HFFc6 (cell line): Measurements from ENCODE around the gene EHHADH. TPM values are rescaled to one million over a fixed set of nuclear protein-coding genes. Genes with fewer than 3 reads are reported as not detected.

Experiments used
- DNase-seq: peaks from one replicate; pipeline ENCODE4 v3.0.0-alpha.2; 2018
- H3K27ac Mint-ChIP-seq: 2 replicates; pipeline ENCODE4 v1.8.0; 2020; ENCODE audit warnings: mild to moderate bottlenecking, mixed read lengths
- H3K27me3 Mint-ChIP-seq: 2 replicates; pipeline ENCODE4 v1.8.0; 2021; ENCODE audit warnings: mild to moderate bottlenecking, moderate library complexity, mixed read lengths; ENCODE audit not compliant: insufficient read depth
- H3K36me3 Mint-ChIP-seq: 2 replicates; pipeline ENCODE4 v1.8.0; 2021; ENCODE audit warnings: low read depth, mixed read lengths
- H3K4me1 Mint-ChIP-seq: 2 replicates; pipeline ENCODE4 v1.8.0; 2020; ENCODE audit warnings: low read depth, mixed read lengths
- H3K4me3 Mint-ChIP-seq: 2 replicates; pipeline ENCODE4 v1.8.0; 2020; ENCODE audit warnings: mild to moderate bottlenecking, moderate library complexity, mixed read lengths
- H3K9me3 Mint-ChIP-seq: 2 replicates; pipeline ENCODE4 v1.8.0; 2020; ENCODE audit warnings: mild to moderate bottlenecking, mixed read lengths
- total RNA-seq, 6 experiments: library from RNA; stranded (reverse); fragmentation: NEBNext Ultra II Directional; extraction: Animal tissue kit (Norgen Biotek cat#: 25700); gene quantifications; 2 replicates in 1 of 6; 3 replicates in 5 of 6; pipeline ENCODE4 v1.2.3, GENCODE V29; 2021
- TF ChIP-seq, protein P1 (sequence below): fragments of 200-600 bp; sonication (generic); IDR thresholded peaks from 2 replicates; pipeline ENCODE4 v1.5.0; 2021; ENCODE audit warnings: antibody characterized with exemption, mild to moderate bottlenecking

EHHADH gene
- total RNA-seq, 6 experiments from 2014 or later: 4.2 to 7.4 (median 6.4) TPM

DNA sequence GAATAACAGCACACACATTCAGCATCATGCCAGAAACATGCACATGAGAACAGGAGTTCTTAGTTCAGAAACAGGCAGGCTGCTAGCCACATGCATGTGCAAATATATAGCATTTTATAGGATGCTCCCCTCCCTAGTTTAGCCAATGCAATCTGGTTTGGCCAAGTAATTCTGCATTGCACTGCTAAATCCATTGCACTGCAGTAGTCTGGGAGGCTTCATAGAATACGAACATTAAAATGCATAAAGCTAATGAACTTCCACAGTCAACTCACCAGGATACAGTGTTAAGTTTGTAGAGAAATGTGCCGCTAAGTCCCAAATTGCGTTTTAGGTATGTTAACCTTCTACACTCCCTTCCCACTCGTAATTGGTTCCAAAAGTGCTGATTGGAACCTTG, 41.8 kb downstream of the EHHADH start:
- Mint-ChIP-seq H3K27me3 (peaks cover 1% of the 10 kb centered on the region), H3K4me1 (peaks cover 36% of the 10 kb centered on the region), H3K9me3 (no peaks in the 10 kb centered on the region), H3K4me3 (no peak overlapping the region), H3K27ac (no peak overlapping the region), H3K36me3 (no peaks in the 10 kb centered on the region)
- TF ChIP-seq, protein P1, sequence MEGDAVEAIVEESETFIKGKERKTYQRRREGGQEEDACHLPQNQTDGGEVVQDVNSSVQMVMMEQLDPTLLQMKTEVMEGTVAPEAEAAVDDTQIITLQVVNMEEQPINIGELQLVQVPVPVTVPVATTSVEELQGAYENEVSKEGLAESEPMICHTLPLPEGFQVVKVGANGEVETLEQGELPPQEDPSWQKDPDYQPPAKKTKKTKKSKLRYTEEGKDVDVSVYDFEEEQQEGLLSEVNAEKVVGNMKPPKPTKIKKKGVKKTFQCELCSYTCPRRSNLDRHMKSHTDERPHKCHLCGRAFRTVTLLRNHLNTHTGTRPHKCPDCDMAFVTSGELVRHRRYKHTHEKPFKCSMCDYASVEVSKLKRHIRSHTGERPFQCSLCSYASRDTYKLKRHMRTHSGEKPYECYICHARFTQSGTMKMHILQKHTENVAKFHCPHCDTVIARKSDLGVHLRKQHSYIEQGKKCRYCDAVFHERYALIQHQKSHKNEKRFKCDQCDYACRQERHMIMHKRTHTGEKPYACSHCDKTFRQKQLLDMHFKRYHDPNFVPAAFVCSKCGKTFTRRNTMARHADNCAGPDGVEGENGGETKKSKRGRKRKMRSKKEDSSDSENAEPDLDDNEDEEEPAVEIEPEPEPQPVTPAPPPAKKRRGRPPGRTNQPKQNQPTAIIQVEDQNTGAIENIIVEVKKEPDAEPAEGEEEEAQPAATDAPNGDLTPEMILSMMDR: no peak
- DNase-seq: no peak

DNA sequence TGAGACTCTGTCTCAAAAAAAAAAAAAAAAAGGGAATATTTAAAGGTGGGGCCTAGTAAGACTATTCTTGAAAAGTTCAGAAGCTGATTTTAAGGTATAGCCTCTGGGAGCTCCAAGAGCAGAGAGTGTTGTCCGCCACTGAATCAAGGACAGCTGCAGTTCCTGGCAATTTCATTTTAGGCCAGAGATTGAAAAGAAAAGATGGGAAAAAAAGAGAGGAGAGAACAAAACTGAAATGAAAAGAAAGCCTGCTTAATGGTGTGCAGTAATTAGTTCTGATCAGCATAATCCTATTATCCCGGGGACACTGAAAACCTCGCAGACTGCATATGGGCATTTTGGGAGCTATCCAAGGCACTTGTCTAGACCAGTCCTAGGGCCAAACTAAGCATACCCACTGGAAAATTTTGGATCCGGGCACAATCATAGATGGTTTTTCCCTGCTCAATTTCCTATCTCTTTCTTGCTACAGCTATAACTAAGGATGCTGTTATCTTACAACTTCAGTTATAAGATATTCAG, 43.2 kb downstream of the EHHADH start:
- Mint-ChIP-seq H3K4me3 (no peak overlapping the region), H3K27ac (no peak overlapping the region), H3K27me3 (peaks cover 1% of the 10 kb centered on the region), H3K9me3 (no peaks in the 10 kb centered on the region), H3K4me1 (peaks cover 31% of the 10 kb centered on the region), H3K36me3 (no peaks in the 10 kb centered on the region)
- DNase-seq: no peak
- TF ChIP-seq, protein P1: no peak

DNA sequence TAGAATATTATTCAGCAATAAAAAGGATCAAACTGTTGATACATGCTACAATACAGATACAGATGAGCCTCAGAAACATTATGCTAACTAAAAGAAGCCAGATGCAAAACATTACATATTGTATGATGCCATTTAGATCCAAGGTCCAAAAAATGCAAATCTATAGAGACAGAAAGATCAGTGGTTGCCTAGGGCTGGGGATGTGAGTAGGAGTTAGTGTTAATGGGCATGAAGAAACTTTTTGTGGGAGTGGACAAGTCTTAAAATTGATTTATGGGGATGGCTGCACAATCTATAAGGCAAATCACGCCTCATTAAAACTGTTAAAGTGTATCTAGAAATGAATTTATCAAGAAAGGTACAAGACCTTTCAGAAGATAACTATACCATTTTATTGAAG, 45.0 kb downstream of the EHHADH start:
- Mint-ChIP-seq H3K27ac (no peak overlapping the region), H3K4me3 (no peak overlapping the region), H3K27me3 (peaks cover 1% of the 10 kb centered on the region), H3K4me1 (peaks cover 33% of the 10 kb centered on the region), H3K9me3 (no peaks in the 10 kb centered on the region), H3K36me3 (no peaks in the 10 kb centered on the region)
- TF ChIP-seq, protein P1: no peak
- no peak for DNase-seq

DNA sequence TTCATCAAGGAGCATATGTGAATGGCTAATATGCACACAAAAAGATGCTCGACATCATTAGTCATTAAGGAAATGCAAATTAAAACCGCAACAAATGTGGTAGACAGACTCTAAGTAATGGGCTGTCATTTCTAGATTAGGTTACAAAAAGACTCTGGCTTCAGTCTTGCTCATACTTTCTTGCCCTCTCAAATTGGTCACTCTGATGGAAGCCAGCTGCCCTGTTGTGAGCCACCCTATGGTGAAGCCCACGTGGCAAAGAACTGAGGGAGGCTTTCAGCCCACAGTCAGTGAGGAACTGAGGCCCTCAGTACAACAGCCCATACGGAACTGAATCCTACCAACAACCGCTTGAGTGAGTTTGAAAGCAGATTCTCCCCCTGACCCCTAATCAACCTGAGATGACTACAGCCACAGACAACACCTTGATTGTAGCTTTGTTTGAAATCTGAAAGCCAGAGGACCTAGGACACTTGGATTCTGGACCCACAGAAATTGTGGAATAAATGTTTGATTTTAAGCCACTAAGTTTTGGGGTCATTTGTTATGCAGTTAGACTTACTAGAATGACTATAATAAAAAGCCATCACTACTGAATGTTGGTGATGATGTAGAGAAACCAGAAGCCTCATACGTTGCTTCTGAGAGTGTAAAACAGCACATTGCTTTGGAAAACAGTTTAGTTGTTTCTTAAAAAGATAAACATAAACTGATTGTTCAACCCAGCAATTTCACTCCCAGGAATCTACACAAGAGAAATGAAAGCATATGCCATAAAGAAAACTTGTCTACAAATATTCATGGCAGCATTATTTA, 45.7 kb downstream of the EHHADH start:
- Mint-ChIP-seq H3K9me3 (no peaks in the 10 kb centered on the region), H3K4me3 (no peak overlapping the region), H3K4me1 (peaks cover 33% of the 10 kb centered on the region), H3K27me3 (no peaks in the 10 kb centered on the region; the same call in none of the 2 replicates), H3K27ac (peak overlapping the region; percentile 67), H3K36me3 (no peaks in the 10 kb centered on the region)
- TF ChIP-seq, protein P1: no peak
- DNase-seq: peak; percentile 45

DNA sequence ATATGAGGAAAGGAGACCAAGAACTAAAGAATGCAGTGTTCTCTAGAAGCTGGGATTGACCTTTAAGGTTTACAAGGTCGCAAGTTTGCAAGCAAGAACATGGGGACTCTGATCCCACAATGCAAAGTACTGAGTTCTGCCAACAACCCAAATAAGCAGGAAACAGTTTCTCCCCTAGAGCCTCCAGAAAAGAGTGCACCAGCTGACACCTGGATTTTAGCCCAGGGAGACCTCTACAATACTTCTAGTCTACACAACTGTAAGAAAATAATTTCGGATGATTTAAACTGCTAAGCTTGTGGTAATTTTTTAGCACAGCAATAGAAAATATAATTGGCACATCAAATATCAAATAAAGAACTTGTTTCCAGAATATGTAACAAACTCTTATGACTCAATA, 46.4 kb downstream of the EHHADH start:
- H3K27ac Mint-ChIP-seq: no peak overlapping the region
- TF ChIP-seq, protein P1: no peak
- DNase-seq: no peak

More for the DNA sequence above, 46.4 kb downstream of the EHHADH start:
- H3K27me3 Mint-ChIP-seq: no peaks in the 10 kb centered on the region; the same call in none of the 2 replicates
- H3K9me3 Mint-ChIP-seq: no peaks in the 10 kb centered on the region
- H3K4me1 Mint-ChIP-seq: peaks cover 33% of the 10 kb centered on the region
- H3K4me3 Mint-ChIP-seq: no peak overlapping the region
- H3K36me3 Mint-ChIP-seq: no peaks in the 10 kb centered on the region
